Erythroblast (primary cell): Measurements from ENCODE around the gene FBN3.

Source experiments
- GATA1 ChIP-seq: IDR thresholded peaks from 2 replicates; pipeline ENCODE4 v1.6.1; 2011; ENCODE audit warnings: low read depth, mild to moderate bottlenecking, control low read depth, low read length, moderate library complexity
- POLR2A ChIP-seq: IDR thresholded peaks from 2 replicates; pipeline ENCODE4 v1.6.1; 2011; ENCODE audit warnings: mild to moderate bottlenecking, low read length

DNA sequence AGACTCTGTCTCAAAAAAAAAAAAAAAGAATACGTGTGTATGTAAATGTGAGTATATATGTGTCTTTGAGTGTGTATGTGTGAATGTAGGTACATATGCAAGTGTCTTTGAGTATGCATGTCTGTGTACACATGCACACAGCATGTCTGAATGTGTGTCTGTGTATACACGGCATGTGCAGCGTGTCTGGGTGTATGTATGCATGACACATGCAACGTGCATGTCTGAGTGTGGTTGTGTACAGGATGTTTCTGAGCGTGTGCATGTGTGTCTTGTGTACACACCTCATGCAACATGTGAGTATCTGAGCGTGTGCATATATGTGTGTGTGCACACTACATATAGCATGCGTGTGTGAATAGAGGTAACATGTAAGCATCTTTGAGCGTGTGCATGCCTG, 20.8 kb downstream of the FBN3 start:
- TF ChIP-seq POLR2A, result no peak
- no peak for TF ChIP-seq GATA1
